VCaP (cell line): ENCODE measurements around the gene PM20D1.

Experiments
- H3K27ac ChIP-seq: fragments of 450-650 bp; 2 replicates; pipeline ENCODE4 v1.5.1; 2017
- TF ChIP-seq, protein P1 (sequence below): fragments of 450-650 bp; conservative IDR thresholded peaks from 2 replicates; pipeline ENCODE4 v1.5.1; 2017; ENCODE audit warnings: mild to moderate bottlenecking, moderate library complexity

The PM20D1 gene

DNA sequence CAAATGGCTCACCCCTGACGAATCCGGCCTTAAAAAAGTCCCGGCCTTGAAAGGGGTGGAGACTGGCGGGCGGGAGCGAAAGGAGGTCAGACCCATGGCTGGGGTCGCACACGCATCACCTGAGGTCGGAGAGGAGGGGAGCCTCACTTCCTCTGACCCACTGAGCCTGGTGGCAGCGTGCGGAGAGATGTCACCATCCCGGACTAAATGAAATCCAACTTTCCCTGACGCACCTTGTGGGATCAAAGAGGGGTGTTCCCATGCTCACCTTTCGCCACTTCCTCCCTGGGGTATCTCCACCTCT lies 36.2 kb downstream of the PM20D1 start:
- peak overlapping the region; percentile 78; the same call in 1 of the 2 replicates for H3K27ac ChIP-seq

DNA sequence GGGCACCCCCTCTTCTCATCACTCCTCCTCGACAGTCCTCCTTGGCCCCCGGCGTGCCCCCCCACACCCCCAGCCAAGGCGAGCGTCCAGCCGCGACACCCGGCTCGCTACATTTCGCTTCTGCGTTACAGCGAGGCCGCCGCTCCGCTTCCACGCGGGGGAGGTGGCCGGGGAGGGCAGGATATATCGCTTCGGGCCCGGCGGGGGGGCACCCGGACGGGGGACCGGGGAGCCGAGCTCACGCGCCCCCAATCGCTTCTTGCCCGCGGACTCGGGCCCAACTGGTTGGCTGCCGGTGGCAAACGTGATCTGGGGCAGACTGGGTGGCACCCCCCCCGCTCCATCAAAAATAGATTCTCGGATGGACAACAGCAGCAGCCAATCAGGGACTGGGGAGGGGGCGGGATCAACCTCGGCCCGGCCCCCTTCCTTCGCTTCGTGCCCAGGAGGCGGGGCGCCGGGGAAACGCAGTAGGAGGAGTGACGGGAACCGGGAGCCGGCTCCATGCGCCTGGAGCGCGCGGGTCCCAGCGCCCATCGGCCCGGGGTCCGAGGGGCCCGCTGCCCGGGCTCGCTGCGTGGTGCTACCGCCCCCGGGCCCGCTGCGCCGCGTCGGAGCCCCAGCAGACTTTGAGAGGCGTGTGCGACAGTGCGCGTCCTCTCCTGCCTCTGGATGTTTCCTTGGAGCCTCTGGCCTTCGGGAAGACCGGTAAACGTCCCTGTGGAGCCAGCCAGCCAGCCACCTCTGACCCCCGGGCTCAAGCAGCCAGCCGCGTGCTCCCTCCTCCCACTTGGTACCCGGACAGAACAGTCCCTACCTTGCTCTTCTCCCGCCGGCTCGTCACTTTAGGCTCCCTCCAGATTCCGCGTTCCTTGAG lies 36.8 kb downstream of the PM20D1 start, which contains the start of gene SLC41A1:
TSS of gene SLC41A1 (minus strand) at position 321 of the 877 bp plus-strand sequence. CDS start 2,757 bp downstream, outside the sequence.
- TF ChIP-seq, protein P1, sequence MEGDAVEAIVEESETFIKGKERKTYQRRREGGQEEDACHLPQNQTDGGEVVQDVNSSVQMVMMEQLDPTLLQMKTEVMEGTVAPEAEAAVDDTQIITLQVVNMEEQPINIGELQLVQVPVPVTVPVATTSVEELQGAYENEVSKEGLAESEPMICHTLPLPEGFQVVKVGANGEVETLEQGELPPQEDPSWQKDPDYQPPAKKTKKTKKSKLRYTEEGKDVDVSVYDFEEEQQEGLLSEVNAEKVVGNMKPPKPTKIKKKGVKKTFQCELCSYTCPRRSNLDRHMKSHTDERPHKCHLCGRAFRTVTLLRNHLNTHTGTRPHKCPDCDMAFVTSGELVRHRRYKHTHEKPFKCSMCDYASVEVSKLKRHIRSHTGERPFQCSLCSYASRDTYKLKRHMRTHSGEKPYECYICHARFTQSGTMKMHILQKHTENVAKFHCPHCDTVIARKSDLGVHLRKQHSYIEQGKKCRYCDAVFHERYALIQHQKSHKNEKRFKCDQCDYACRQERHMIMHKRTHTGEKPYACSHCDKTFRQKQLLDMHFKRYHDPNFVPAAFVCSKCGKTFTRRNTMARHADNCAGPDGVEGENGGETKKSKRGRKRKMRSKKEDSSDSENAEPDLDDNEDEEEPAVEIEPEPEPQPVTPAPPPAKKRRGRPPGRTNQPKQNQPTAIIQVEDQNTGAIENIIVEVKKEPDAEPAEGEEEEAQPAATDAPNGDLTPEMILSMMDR = no peak

More for the DNA sequence above, 36.2 kb downstream of the PM20D1 start:
- TF ChIP-seq, protein P1 = no peak

DNA sequence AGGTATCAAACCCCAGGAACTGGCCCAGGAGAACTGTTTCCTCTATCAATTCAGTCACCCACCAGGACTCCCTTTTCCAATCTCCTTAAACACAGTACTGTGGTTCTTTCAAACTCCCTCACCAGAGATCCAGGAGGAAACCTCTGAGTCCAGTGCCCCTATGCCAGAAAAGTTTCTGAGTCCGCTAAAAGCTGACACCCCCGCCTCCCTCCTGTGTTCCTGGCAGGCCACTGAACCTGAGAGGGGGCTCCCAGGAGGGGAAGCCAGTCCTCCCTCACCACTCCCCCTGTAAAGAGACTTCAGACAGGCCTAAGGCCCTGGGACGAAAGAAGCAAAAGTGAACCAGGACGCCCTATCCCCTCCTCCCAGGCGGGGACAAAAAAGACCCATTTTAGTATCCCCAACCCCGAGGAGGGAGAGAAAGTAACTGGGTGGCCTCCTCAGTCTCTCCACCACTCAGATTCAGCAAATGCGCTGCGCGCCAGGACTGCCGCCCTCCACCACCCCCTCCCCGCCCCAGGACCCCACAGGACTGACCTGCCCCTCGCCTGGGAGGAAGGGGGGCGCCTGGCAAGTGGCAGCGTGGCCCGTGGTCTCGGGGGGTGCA lies 37.6 kb downstream of the PM20D1 start:
- peak overlapping the region; percentile 78; the same call in 1 of the 2 replicates for H3K27ac ChIP-seq
- TF ChIP-seq, protein P1 = no peak

More for the DNA sequence above, 36.8 kb downstream of the PM20D1 start, which contains the start of gene SLC41A1:
- peak within 1 kb of the TSS; percentile 78; the same call in 1 of the 2 replicates for H3K27ac ChIP-seq

DNA sequence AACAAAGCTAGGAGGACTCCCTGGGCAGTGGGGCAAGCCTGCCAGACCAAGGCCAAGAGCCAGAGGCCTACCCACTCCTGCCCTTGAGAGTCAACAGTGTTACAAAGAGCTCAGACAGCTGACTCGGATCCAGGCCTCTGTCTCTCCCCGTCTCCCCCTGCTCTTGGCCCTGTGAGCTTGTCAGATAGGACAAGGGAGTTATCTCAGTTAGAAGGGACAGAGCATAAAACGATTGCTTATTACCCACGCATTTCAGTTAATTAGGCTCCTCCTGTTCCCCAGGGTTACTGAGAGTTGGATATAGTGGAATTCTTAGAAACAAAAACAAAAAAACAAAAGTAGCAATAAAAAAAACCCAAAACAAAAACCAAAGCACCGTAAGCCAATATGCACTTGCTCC lies 38.3 kb downstream of the PM20D1 start:
- TF ChIP-seq, protein P1 = no peak
- H3K27ac ChIP-seq = peak overlapping the region; percentile 78; the same call in 1 of the 2 replicates

DNA sequence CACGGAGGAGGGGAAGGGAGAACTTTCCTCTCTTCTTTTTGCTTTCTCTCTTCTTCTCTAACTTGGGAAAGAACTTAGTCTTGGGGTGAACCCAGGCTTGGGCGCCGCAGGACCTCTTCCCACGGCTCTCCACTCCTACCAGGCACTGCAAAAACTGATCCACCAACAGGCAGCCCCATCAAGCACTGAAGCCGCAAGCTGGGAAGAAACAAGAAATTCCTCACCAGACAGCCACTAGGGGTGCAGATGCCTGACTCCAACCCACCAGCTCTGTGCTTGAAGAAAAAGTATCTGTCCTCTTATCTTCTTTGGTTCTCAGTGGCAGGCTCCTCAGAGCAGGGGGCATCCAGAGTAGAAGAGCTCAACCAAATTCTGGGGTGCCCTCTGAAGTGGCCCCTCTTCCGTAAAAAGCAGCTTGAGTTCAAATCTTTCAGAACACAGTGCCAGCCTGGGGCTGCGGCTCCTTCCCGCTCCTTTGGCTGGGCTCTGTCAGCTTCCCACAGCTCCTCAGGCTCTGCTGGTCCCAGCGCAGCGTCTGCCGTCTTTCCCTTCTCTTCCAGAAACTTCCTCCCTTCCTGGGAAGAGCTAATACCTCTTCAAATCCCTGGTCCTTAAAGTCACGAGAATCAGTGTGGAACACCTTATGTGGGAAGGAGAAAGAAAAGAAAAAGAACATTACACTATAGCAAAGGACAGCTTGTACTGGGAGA lies 39.3 kb downstream of the PM20D1 start:
- TF ChIP-seq, protein P1 = peak; percentile 58
- H3K27ac ChIP-seq = no peak overlapping the region

DNA sequence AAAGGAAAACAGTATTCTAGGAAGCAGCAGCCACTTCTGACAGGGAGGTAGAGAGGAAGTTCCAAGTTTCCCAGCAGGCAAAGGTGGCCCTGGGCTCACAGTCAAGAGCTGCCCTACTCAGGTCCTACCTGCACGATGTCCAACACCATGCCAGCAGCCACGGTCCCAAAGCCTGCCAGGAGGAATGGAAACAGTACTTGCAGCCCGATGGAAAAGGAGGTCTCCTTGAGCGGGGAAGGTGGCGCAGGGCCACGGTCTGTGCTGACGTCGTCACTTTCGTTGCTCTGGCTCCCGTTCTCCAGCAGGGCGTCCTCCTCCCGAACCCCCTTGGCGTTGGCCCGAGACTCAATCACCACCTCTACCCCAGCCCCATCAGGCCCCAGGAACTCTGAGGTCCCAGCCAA lies 40.0 kb downstream of the PM20D1 start:
- TF ChIP-seq, protein P1 = no peak
- H3K27ac ChIP-seq = no peak overlapping the region

DNA sequence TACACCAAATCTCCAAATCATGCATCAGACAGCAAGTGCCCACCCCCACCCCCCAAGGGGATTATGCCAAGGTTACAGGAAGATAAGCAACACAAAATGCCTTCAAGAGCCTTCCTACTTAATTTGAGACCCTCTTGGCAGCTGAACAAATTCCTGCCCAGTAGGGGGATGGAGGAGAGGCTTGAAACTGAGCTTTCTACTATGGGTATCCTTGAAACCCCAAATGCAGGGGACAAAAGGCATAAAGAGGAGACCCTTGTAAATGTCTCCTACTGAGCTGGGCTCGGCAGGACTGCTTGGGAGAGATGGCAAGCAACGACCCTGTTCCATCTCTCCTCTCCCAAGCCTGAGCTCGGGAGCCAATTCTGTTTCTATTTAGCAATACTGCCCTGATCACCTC lies 40.5 kb downstream of the PM20D1 start:
- TF ChIP-seq, protein P1 = no peak
- no peak overlapping the region for H3K27ac ChIP-seq
